AG04450 (cell line): ENCODE measurements around the gene RGS4. TPM values are rescaled to one million over a fixed set of nuclear protein-coding genes. Genes with fewer than 3 reads are reported as not detected.

Experiments
- CTCF ChIA-PET: fragments of 300-600, 350-600 bp; formaldehyde crosslinking; extraction: SDS; loops from one replicate; lab custom pipeline; 2022; ENCODE audit warnings: antibody characterized with exemption, inconsistent platforms; lab: Charles Lee
- POLR2A ChIA-PET: fragments of 350-600 bp; formaldehyde crosslinking; extraction: SDS; loops from one replicate; lab custom pipeline; 2021; ENCODE audit warnings: antibody characterized with exemption, inconsistent platforms; lab: Yijun Ruan, JAX
- DNase-seq: peaks from one replicate; pipeline ENCODE4 v3.0.0-alpha.2; 2011; ENCODE audit warnings: low read depth, low spot score
- H3K27ac ChIP-seq: one replicate; pipeline ENCODE4 v1.5.1; 2012; ENCODE audit warnings: low read depth, low read length, control low read depth
- H3K27me3 ChIP-seq: one replicate; pipeline ENCODE4 v1.6.0; 2012; ENCODE audit warnings: low read length; ENCODE audit not compliant: control insufficient read depth, insufficient read depth
- H3K4me3 ChIP-seq: 2 replicates; pipeline ENCODE4 v1.5.1; 2011; ENCODE audit warnings: mild to moderate bottlenecking, low read depth, low read length, control low read depth
- H3K9me3 ChIP-seq: 2 replicates; pipeline ENCODE4 v1.5.1; 2012; ENCODE audit warnings: low read length; ENCODE audit not compliant: control insufficient read depth, insufficient read depth
- polyA plus RNA-seq: library from polyadenylated mRNA; depleted of rRNA; stranded (reverse); fragments of >200 nt; gene quantifications from 2 replicates; pipeline ENCODE4 v1.2.3, GENCODE V29; 2011
- TF ChIP-seq, protein P1 (sequence below): IDR thresholded peaks from 2 replicates; pipeline ENCODE4 v1.5.1; 2011; ENCODE audit warnings: low read depth, low read length, control low read depth, inconsistent platforms

RGS4 gene
- polyA plus RNA-seq, 1 experiment, result 20.2 TPM

DNA sequence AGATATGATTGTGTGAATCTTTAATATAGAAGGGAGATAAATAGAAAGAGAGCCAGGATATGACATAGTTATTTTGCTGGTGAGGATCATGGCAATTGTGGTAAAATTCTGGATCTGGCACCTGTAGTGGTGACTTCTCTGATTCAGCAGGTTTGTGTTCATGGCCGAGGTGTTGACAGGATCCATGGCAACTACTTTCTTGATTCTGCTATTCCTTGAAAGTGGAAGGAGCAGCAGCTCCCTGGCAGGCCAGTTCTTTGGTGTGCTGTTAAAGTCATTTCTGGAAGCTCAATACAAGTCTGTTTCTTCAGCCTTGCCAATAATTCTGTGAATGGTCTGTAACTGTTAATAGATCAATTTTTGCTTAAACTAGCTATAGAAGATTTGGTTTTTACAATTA is 33.4 kb downstream of the RGS4 start:
- ChIA-PET CTCF (interaction anchor here (0.6 to 1.7 kb wide), 4 partner anchors 31 to 249 kb away, joined by 3 to 6 read pairs (median 4); partner anchors contain the start of gene RGS4), POLR2A (no interaction called here)
- no peaks in the 10 kb centered on the region for H3K9me3 ChIP-seq
- no peak overlapping the region for H3K27ac ChIP-seq
- TF ChIP-seq, protein P1, sequence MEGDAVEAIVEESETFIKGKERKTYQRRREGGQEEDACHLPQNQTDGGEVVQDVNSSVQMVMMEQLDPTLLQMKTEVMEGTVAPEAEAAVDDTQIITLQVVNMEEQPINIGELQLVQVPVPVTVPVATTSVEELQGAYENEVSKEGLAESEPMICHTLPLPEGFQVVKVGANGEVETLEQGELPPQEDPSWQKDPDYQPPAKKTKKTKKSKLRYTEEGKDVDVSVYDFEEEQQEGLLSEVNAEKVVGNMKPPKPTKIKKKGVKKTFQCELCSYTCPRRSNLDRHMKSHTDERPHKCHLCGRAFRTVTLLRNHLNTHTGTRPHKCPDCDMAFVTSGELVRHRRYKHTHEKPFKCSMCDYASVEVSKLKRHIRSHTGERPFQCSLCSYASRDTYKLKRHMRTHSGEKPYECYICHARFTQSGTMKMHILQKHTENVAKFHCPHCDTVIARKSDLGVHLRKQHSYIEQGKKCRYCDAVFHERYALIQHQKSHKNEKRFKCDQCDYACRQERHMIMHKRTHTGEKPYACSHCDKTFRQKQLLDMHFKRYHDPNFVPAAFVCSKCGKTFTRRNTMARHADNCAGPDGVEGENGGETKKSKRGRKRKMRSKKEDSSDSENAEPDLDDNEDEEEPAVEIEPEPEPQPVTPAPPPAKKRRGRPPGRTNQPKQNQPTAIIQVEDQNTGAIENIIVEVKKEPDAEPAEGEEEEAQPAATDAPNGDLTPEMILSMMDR, result no peak
- no peak for DNase-seq
- H3K27me3 ChIP-seq, result no peaks in the 10 kb centered on the region
- H3K4me3 ChIP-seq, result no peak overlapping the region

DNA sequence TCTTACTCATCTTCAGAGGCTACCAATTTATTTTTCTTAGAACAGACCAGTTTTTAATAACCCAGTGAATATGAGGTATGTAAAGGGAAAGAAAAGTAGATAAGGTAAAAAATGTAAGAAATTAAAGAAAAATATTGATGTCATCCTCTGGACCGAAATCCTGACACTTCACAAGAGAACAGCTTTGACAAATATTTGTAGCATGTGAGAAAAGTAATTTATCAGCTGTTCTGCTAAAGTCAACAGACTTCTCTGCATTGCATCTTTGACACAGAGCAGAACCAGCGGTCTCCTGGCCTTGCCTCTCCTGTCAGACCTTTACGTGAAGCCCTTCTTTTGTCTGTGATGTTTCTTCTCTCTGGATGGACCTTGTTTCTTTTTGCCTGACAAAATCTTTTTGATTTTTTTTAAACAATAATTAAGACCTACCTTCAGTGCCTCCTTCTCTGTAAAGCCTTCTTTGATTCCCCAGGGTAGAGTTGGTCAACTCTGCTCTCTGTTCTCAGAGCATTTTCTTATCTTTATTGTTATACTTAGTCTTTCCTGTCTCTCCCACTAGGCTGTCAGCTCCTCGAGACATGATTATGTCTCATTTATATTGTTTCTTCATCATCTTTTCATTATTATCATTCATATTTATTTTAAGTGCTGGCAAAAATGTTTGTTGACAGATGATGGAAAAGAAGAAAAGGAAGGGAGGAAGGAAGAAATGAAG is 35.4 kb downstream of the RGS4 start:
- Histone ChIP-seq H3K4me3 (no peak overlapping the region), H3K27me3 (no peaks in the 10 kb centered on the region), H3K27ac (no peak overlapping the region), H3K9me3 (no peaks in the 10 kb centered on the region)
- POLR2A ChIA-PET, result no interaction called here
- DNase-seq, result no peak
- CTCF ChIA-PET, result no interaction called here
- TF ChIP-seq, protein P1, result no peak

DNA sequence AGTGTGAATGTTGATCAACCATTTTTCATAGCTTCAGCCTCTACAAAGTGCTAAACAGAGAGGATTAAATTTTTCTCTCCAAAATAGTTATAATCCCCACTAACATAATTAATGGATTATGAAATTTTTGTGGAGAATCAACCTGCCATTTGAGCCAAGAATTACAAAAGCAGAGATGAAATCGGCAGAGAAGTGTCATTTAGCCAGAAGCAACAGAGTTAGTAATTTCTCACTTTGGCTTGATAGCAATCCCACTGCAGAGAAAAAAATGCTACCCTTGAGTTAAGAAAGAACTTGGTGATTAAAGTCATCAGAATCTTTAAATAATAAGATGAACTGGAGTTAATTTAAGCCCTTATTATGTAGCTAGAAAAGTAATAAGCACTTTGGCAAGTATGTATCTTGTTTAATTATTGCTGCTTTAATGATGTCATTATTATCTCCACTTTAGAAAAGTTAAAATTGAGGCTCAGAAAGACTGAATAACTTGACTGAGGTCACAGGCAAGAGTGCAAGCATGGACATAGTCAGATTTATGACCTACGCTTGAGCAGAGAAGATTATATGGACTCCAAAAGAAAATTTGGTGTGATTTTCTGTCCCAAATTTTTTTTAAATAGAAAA is 37.3 kb downstream of the RGS4 start:
- TF ChIP-seq, protein P1, result no peak
- ChIA-PET POLR2A (no interaction called here), CTCF (no interaction called here)
- Histone ChIP-seq H3K27ac (no peak overlapping the region), H3K27me3 (no peaks in the 10 kb centered on the region), H3K4me3 (no peak overlapping the region), H3K9me3 (no peaks in the 10 kb centered on the region)
- no peak for DNase-seq

DNA sequence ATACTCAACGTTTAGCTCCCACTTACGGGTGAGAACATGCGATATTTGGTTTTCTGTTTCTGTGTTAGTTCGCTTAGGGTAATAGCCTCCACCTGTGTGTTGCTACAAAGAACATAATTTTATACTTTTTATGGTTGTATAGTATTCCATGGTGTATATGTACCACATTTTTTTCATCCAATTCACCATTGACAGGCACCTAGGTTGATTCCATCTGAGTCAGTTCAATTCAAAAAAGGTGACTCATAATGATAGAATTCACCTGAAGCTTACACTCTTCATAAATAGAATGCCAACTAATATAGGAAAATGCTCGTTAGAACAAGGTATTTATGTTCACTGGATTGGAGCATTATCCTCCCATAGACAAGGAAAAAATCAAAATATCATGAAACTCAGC is 38.5 kb downstream of the RGS4 start:
- H3K4me3 ChIP-seq, result no peak overlapping the region
- no peaks in the 10 kb centered on the region for H3K9me3 ChIP-seq
- no peak for DNase-seq
- ChIA-PET POLR2A (no interaction called here), CTCF (interaction anchor here (0.8 to 1.8 kb wide), 2 partner anchors 9 to 67 kb away, joined by 3 to 6 read pairs; no protein-coding TSS in a partner anchor)
- H3K27me3 ChIP-seq, result no peaks in the 10 kb centered on the region
- TF ChIP-seq, protein P1, result no peak
- H3K27ac ChIP-seq, result no peak overlapping the region

DNA sequence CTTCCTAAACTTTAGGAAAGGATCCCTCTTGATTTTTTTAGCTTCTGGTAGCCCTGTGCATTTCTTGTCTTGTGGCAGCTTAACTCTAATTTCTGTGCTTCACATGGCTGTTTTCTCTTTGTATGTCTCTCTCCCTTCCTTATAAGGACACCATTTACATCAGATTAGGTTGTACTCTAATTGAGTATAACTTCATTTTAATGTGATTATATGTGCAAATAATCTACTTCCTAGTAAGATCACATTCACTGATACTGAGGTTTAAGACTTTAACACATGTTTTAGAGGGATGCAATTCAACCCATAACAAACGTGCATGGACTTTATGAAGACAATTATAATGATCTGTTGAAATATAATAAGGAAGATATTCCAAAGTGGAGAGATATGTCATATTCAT is 46.7 kb downstream of the RGS4 start:
- DNase-seq, result no peak
- POLR2A ChIA-PET, result no interaction called here
- no peaks in the 10 kb centered on the region for H3K9me3 ChIP-seq
- H3K27me3 ChIP-seq, result no peaks in the 10 kb centered on the region
- TF ChIP-seq, protein P1, result no peak
- no peak overlapping the region for H3K4me3 ChIP-seq
- CTCF ChIA-PET, result no interaction called here
- H3K27ac ChIP-seq, result no peak overlapping the region
